Spleen (tissue), 11 donors: ENCODE data around the gene DRC3. TPM values are rescaled to one million over a fixed set of nuclear protein-coding genes. Genes with fewer than 3 reads are reported as not detected.

Experiments used
- DNase-seq: peaks from one replicate; pipeline ENCODE4 v3.0.0-alpha.2; 2020
- H3K27ac ChIP-seq, 8 donors: fragments of 200-600 bp; sonication (generic) in 7 of 8; 1 replicate in 4 of 8; 2 replicates in 4 of 8; pipeline versions ENCODE4 v1.5.0 to v1.8.0; 2016 to 2021; ENCODE audit warnings: inconsistent platforms in 4 of 8, mild to moderate bottlenecking in 4 of 8, moderate library complexity in 1 of 8
- H3K27me3 ChIP-seq, 7 donors: fragments of 200-600 bp; sonication (generic) in 6 of 7; replicated peaks in 1 of 7; 1 replicate in 4 of 7; 2 replicates in 3 of 7; pipeline versions ENCODE4 v1.5.0 to v1.8.0; 2016 to 2021; ENCODE audit warnings: inconsistent platforms in 3 of 7, mild to moderate bottlenecking in 1 of 7
- H3K36me3 ChIP-seq, 6 donors: fragments of 200-600 bp; sonication (generic) in 5 of 6; 1 replicate in 4 of 6; 2 replicates in 2 of 6; pipeline versions ENCODE4 v1.5.0 to v1.8.0; 2016 to 2021; ENCODE audit warnings: inconsistent platforms in 2 of 6
- H3K4me1 ChIP-seq, 6 donors: fragments of 200-600 bp; sonication (generic) in 5 of 6; 1 replicate in 3 of 6; 2 replicates in 3 of 6; pipeline versions ENCODE4 v1.5.0 to v1.8.0; 2016 to 2021; ENCODE audit warnings: inconsistent platforms in 3 of 6
- H3K4me3 ChIP-seq, 8 donors: fragments of 200-600 bp; sonication (generic) in 7 of 8; 1 replicate in 4 of 8; 2 replicates in 4 of 8; pipeline versions ENCODE4 v1.5.0 to v1.8.0; 2016 to 2021; ENCODE audit warnings: inconsistent platforms in 4 of 8, mild to moderate bottlenecking in 4 of 8, moderate library complexity in 2 of 8
- H3K9me3 ChIP-seq, 8 donors: fragments of 200-600 bp; sonication (generic) in 7 of 8; 1 replicate in 4 of 8; 2 replicates in 4 of 8; pipeline versions ENCODE4 v1.5.0 to v1.8.0; 2016 to 2021; ENCODE audit warnings: inconsistent platforms in 4 of 8
- CTCF ChIP-seq, 11 experiments: fragments of 200-600 bp in 7 of 11; fragments of 450-650 bp in 4 of 11; sonication (generic) in 4 of 11; IDR thresholded peaks in 8 of 11; conservative IDR thresholded peaks in 3 of 11; 1 replicate in 7 of 11; 2 replicates in 4 of 11; pipeline versions ENCODE4 v1.4.0 to v1.8.0; 2016 to 2021; ENCODE audit warnings: antibody characterized with exemption in 11 of 11, inconsistent platforms in 4 of 11, mild to moderate bottlenecking in 1 of 11
- POLR2A ChIP-seq, 3 donors: fragments of 450-650 bp; IDR thresholded peaks; one replicate each; pipeline ENCODE4 v1.5.1; 2017; ENCODE audit warnings: antibody characterized with exemption in 3 of 3, mild to moderate bottlenecking in 1 of 3
- POLR2AphosphoS5 ChIP-seq, 3 donors: sonication (generic); formaldehyde crosslinking; IDR thresholded peaks; one replicate each; pipeline ENCODE4 v1.5.1; 2017; ENCODE audit warnings: antibody characterized with exemption in 3 of 3
- WGBS, 5 donors: extraction: QIAGEN DNeasy Blood & Tissue Kit in 3 of 5; methylation state at CpG; one replicate each; pipeline versions ENCODE4 v1.1.5 to v1.1.7; 2013 to 2018; 5-methylcytosine and 5-hydroxymethylcytosine counted together
- intact Hi-C: fragments of 100-400 bp; cut with DNase I; formaldehyde crosslinking; loops from one replicate; pipeline ENCODE4 v1.15.0; 2023; ENCODE audit warnings: low total_unique reads
- polyA plus RNA-seq, 3 donors: library from polyadenylated mRNA; stranded (reverse); fragments of 200-250 nt; gene quantifications; one replicate each; pipeline ENCODE4 v1.2.1, GENCODE V29; 2013
- total RNA-seq, 7 donors: library from RNA; depleted of rRNA in 3 of 7; stranded (reverse); fragments of >200 nt in 3 of 7; fragmentation: NEBNext Ultra II Directional in 4 of 7; extraction: Animal tissue kit (Norgen Biotek cat#: 25700) in 4 of 7; gene quantifications; one replicate each; pipeline versions ENCODE4 v1.1.0 to v1.2.1, GENCODE V29; 2016 to 2021
- donor health status: healthy with polysubstance abuse.
- donor health status: DM: no; HTN: no; CAD: no; lungs with moderate emphysema.
- donor health status: DM: no; HTN: no; CAD: no.
- donor health status: Bipolar disorder and iron deficiency.
- donor health status: healthy.
- donor health status: DM: no; HTN: no; CAD: no.
- donor health status: DM: yes; HTN: yes; CAD: no.

DRC3 gene
- total and polyA plus RNA-seq, 10 donors = 0.37 to 7.3 (median 2.3) TPM

DNA sequence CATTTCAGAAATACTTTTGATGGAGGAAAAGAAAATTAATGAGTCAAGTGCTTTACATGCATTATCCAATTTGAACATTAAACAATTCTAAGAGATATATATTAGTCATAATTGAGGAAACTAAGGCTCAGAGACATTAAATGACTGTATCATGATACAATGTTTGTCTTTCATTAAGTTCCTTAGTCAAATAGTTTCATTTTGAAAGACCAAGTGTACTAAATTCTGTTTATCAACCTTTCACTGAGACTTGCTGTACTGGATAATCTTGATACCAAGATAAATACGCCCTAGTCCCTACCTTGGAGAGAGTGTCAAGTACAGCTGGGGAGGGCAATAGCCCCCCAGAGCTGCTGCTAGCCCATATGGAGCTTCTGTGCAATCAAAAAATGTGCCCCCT is 24.7 kb upstream of the DRC3 start:
- Histone ChIP-seq H3K27ac (no peak overlapping the region), H3K4me1 (peaks cover 4 to 20% (median 11%) of the 10 kb centered on the region in 6 donors), H3K4me3 (no peak overlapping the region), H3K27me3 (no peaks in the 10 kb centered on the region), H3K9me3 (no peaks in the 10 kb centered on the region), H3K36me3 (peaks cover 0 to 4% (median 0%) of the 10 kb centered on the region in 6 donors)
- DNase-seq = no peak
- TF ChIP-seq POLR2AphosphoS5 (IDR thresholded peaks at IDR 0.05) (no peak), CTCF (IDR thresholded peaks at IDR 0.05 in 8 of 11, conservative IDR thresholded peaks at IDR 0.05 in 3 of 11) (no peak), POLR2A (IDR thresholded peaks at IDR 0.05) (no peak)
- intact Hi-C loops = no loop called here
- WGBS, 5 donors = 92 to 97% (median 94%) methylated on average over 1 of the region's 1 CpG

GRCh38 chr17:17950347-17950746 is 22.3 kb upstream of the DRC3 start:
- Histone ChIP-seq H3K27ac (no peak overlapping the region), H3K4me1 (peaks cover 0 to 12% (median 2%) of the 10 kb centered on the region in 6 donors), H3K9me3 (no peaks in the 10 kb centered on the region), H3K36me3 (peaks cover 0 to 6% (median 0%) of the 10 kb centered on the region in 6 donors), H3K4me3 (no peak overlapping the region), H3K27me3 (no peaks in the 10 kb centered on the region)
- intact Hi-C loops = no loop called here
- DNase-seq = no peak
- TF ChIP-seq POLR2A (IDR thresholded peaks at IDR 0.05) = no peak
- no peak for TF ChIP-seq POLR2AphosphoS5 (IDR thresholded peaks at IDR 0.05)
- TF ChIP-seq CTCF (IDR thresholded peaks at IDR 0.05 in 8 of 11, conservative IDR thresholded peaks at IDR 0.05 in 3 of 11) = no peak
- 95 to 98% (median 96%) methylated on average over 7 of the region's 7 CpGs for WGBS, 5 donors

- peaks cover 0 to 12% (median 2%) of the 10 kb centered on the region in 6 donors for H3K4me1 ChIP-seq
- no peak for TF ChIP-seq CTCF (IDR thresholded peaks at IDR 0.05 in 8 of 11, conservative IDR thresholded peaks at IDR 0.05 in 3 of 11)
- H3K27ac ChIP-seq = no peak overlapping the region
- WGBS, 5 donors = 86 to 100% (median 100%) methylated on average over 1 of the region's 1 CpG
- intact Hi-C loops = no loop called here
- H3K36me3 ChIP-seq = peaks cover 0 to 11% (median 0%) of the 10 kb centered on the region in 6 donors
- DNase-seq = no peak
- no peaks in the 10 kb centered on the region for H3K9me3 ChIP-seq
- H3K27me3 ChIP-seq = no peaks in the 10 kb centered on the region
- H3K4me3 ChIP-seq = no peak overlapping the region
Observed at GRCh38 chr17:17950806-17951205, 21.9 kb upstream of the DRC3 start.

DNA sequence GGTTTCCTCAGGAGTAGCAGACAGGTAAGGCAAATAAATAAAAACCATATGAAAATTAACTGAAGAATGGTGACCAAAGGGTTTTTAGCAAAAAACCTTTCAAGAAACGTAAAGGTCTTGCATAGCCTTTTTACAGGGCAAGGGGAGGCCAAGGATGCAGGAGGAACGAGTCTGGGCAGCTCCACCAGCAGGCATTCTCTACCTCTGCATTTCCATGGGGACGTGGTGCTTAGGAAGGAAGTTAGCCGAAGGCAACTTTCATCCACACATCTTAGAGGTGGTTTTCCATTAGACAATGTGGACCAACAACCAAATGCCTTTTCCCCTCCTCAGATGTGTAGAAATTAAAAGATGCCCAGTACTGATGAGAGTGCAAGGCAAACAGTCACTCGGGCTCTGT is 21.1 kb upstream of the DRC3 start:
- H3K4me3 ChIP-seq = no peak overlapping the region
- WGBS, 5 donors = 80 to 93% (median 84%) methylated on average over 5 of the region's 5 CpGs
- no peaks in the 10 kb centered on the region for H3K9me3 ChIP-seq
- DNase-seq = no peak
- TF ChIP-seq POLR2AphosphoS5 (IDR thresholded peaks at IDR 0.05) = no peak
- no peak for TF ChIP-seq CTCF (IDR thresholded peaks at IDR 0.05 in 8 of 11, conservative IDR thresholded peaks at IDR 0.05 in 3 of 11)
- no peak for TF ChIP-seq POLR2A (IDR thresholded peaks at IDR 0.05)
- no peaks in the 10 kb centered on the region for H3K27me3 ChIP-seq
- H3K36me3 ChIP-seq = peaks cover 0 to 12% (median 0%) of the 10 kb centered on the region in 6 donors
- intact Hi-C loops = no loop called here
- no peak overlapping the region for H3K27ac ChIP-seq
- H3K4me1 ChIP-seq = peaks cover 0 to 12% (median 2%) of the 10 kb centered on the region in 6 donors
